ENCODE results near the gene PTPRO.

Gene PTPRO

DNA sequence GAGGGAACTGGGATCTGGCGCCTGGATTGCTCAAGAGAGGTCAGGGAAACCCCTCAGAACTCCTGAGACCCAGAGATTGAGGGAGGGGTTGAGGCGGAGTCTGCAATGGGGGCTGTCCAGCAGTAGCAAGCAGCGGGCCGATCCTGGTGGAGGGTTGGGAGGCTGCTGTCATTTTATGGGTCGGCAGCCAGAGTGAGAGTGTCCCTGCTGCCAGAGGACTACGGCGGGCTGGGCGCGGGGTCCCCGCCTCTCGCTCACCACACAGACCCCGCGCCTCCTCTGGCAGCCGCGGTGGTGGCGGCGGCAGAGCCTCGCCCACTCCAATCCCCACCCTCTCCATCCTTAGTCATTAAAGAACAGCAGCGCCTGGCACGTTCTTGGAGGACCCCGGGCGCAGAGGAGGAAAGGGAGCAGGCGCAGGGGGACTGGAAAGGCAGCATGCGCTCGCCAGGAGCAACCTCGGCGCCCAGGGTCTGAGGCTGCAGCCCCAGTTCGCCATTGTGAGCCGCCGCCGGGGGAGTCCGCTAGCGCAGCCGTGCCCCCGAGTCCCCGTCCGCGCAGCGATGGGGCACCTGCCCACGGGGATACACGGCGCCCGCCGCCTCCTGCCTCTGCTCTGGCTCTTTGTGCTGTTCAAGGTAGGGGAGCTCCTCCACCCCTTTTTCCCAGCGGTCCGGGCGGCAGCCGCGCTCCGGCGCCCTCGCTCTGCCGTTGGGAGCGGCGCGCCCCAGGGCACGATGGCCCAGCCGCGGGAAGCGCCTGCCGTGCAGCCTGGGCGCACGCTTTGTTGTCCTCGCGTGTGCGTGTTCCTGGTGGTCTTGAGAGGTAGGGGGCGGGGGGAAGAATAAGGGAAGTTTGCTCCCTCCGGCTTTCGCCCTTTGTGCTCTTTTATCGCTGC lies at the start of gene PTPRO:
Gene PTPRO, plus strand, starts transcription at position 345 of the 898 bp plus-strand sequence.
- DNase-seq (ENCODE audit: low read depth, low spot score), result no peak

DNA sequence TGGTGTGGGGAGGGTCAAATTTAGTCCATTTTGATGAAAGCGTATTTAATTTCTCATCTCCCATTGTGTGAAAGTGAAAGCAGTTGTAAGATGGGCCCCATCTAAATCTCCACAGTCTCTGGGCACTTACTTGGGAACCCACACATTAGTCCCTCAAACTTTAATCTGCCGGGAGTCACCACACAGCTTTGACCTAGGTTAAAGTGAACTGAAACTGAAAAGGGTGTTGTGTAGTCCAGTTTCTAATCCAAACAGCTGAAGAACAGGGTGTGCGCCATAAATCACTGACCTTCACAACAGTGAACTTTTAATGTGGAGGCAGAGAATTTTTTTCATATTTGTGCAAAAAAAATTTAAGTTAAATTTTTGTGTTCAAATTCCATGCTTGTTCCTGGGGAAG lies 48.4 kb upstream of the PTPRO start:
- no peak for DNase-seq (ENCODE audit: low read depth, low spot score)

DNA sequence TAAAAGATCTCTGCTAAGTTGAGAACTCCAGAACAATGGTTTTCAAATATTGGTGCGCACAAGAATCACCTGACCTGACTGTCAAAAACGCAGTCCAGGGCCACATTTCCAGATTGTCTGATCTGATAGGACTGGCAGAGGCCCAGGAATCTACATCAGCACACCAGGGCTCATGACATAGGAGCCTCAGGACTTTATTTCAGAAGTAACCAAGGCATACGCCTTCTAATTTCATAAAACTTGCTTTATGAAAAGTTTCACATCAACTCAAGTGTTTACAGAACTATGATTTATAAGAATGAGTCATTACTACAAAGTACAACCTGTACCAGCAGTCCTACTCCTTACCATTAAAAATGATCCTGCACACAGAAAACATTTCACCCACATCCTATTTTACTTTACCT lies 47.7 kb upstream of the PTPRO start:
- no peak for DNase-seq (ENCODE audit: low read depth, low spot score)

DNA sequence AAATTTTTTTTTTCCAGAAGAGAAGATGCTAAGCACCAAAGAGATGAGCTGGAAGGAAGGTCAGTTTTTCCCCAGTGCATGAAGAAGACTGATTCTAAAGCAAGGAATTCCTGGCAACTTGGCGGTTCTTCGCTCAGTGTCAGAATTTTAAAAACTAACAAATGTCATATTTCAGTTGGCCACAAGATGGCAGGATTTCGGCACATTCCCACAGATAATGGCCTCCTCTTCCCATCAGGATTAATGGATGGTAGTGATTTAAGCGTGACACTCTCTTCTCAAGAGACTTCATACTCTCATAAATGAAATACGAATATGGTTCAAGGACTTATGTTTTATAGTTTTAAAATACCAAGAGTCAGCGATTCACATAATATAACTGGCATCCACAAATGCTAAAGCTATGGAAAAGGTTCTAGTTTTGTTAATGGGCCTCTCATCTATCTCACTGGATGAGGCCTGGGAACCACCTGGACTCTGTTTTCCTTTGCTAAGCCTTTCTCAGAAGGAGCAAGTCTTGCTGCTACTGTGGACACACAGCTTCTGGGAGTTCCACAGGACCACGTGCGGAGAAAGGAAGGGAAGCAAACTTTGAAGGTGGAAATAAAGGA lies 46.1 kb upstream of the PTPRO start:
- no peak for DNase-seq (ENCODE audit: low read depth, low spot score)

DNA sequence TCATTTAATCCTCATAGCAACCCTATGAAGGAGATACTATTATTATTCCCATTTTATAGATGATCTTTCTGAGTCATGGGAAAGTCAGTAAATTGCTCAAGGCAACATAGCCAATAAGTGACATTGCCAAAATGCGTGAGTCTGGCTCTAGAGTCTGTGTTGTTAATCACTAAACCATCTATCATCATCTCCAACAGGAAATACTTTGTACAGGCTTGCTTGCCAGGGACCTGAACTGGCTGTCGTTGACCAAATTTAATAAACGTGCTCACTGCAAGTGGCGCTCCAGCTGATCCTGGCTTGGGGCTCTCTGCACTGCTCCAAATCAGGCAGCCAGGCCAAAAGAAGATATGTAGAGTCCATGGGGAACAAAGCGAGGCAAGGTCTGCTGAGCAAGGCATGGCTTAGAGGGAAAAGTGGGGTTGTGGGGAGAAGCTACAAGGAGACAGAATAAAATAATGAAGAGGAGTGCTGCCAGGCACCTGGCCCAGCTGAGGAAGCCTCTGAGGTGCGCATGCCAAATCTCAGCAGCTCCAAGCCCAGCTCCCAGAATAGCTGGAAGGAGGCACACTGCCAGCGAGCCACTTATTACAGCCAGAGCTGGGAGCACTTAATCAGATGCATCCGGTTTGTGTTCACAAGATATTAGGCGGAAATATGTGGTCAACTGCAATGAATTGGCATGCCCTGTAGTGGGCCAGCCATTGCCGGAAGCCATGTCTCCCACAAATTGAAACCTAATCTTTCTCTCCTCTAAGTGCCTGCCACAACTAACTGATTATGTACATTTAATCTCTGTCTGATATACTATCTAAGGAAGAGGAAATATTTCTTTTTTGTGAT lies 43.3 kb upstream of the PTPRO start:
- DNase-seq (ENCODE audit: low read depth, low spot score), result no peak

DNA sequence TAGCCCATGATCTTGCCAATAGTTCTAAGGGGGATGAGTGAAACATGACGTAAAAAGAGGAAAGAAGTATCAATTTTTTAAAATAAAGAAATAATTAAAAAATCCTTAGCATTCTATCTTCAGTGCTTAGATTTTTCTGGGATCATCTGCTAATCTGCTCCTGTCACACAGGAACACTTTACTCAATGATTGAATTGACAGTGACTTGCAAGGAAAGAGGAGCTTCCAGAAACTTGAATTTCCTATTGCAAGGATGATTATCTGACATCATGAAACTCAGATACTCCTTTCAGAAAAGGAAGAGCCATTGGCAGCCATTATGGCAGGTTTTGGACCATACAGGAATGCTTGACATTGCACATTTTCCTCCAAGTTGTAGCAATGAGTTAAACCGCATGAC lies 41.4 kb upstream of the PTPRO start:
- no peak for DNase-seq (ENCODE audit: low read depth, low spot score)

GRCh38 chr12:15289192-15289591 lies 33.1 kb upstream of the PTPRO start:
- no peak for DNase-seq (ENCODE audit: low read depth, low spot score)

- no peak for DNase-seq (ENCODE audit: low read depth, low spot score)
Observed at GRCh38 chr12:15293731-15294130, 28.6 kb upstream of the PTPRO start.

GRCh38 chr12:15299947-15300346 lies 22.4 kb upstream of the PTPRO start:
- DNase-seq (ENCODE audit: low read depth, low spot score), result no peak

GRCh38 chr12:15304296-15304695 lies 18.0 kb upstream of the PTPRO start:
- no peak for DNase-seq (ENCODE audit: low read depth, low spot score)

GRCh38 chr12:15306605-15307004 lies 15.7 kb upstream of the PTPRO start:
- no peak for DNase-seq (ENCODE audit: low read depth, low spot score)

DNA sequence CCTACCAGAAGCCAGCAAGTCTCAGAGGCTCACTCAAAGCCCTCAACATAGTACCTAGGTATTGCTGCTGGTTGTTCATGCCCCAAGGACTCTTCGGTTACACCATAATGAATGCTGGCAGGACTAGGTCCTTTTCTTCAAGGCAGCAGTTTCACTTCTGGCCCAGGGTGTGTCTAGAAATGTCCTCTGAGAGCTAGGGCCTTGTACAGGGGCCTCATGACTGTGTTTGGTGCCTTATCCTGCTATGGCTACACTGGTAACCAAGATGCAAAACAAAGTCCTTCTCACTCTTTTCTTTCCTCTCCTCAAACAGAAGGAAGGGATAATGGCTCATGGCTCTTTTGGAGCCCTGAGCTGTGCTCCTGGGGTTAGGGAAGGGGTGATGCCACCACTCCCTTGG lies 15.2 kb upstream of the PTPRO start:
- DNase-seq (ENCODE audit: low read depth, low spot score), result no peak

DNA sequence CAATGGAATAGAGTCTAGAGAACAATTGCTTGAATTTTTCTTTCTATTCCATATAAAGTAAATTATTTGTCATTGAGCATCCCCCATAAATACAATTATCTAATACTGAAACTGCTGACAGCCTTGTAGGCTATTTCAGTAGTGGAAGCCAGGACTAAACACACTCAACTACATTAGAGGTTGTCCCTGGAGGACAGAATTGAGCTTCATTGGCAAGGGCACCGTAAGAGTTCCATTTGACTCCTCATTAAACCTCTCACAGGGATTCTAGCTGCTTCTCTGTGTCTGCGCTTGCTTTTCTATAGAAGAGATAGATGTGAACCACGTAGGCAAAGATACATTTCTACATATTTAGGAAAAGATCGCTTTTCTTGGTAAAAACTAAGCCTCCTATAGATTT lies 3.5 kb upstream of the PTPRO start:
- no peak for DNase-seq (ENCODE audit: low read depth, low spot score)

- no peak for DNase-seq (ENCODE audit: low read depth, low spot score)
Observed at GRCh38 chr12:15320881-15321280, 1.4 kb upstream of the PTPRO start.

DNA sequence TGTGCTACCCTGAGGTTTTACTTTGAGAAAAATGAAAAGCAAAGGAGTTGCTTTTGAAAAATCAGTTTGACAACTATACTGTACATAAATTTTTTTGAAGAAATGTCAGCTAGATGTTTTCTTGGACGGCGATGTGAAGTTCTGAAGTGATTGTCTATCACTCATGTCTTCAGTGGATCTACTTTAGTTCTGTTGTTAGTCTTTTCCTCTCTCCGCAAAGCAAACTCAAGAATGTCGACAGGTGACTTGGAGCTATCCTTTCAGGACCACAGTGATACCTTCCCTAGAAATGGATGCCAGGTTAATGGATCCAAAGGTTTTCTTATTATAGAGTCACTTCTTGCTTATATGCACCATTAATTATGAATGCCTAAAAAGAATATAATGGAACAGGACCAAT lies 1.2 kb downstream of the PTPRO start:
- no peak for DNase-seq (ENCODE audit: low read depth, low spot score)

DNA sequence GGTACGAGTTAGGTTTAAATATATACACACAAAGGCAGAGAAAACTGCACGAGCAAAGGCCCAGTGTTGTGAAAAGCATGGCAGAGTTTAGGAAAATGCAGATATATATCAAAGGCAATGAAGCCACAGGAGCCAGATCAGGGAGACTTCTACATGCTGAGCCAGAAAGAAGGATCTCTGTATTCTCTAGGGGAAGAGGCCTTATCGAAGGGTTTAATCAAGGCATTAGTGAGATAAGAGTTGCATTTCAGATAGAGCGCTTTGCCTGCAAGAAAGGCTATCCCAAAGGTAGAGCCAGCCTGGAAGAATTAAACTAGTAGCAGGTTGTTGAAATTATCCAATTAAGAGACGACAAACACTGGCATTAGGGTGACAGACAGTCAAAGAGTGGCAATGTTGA lies 7.6 kb downstream of the PTPRO start:
- DNase-seq (ENCODE audit: low read depth, low spot score), result no peak

- DNase-seq (ENCODE audit: low read depth, low spot score), result no peak
Observed at GRCh38 chr12:15334225-15334624, 11.9 kb downstream of the PTPRO start.

DNA sequence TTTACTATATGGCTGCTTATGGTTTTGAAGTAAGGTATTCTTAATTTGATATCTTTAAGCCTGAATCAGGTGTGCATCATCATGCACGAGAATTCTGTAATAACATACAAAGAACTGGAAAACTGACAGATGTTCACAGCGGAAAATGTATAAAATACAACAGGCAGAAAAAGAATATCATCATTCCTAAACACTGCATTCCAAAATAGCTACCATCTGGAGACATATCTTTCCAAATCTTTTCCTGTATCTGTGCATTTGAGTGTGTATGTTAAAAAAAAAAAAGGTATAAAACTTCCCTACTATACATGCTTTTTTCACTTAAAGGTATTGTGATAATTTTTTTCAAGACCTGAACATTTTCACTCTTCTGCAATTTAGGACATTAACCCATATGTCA lies 13.7 kb downstream of the PTPRO start:
- DNase-seq (ENCODE audit: low read depth, low spot score), result no peak

- DNase-seq (ENCODE audit: low read depth, low spot score), result no peak
Observed at GRCh38 chr12:15336768-15337553, 14.7 kb downstream of the PTPRO start.

- DNase-seq (ENCODE audit: low read depth, low spot score), result no peak
Observed at GRCh38 chr12:15341371-15341770, 19.1 kb downstream of the PTPRO start.

- DNase-seq (ENCODE audit: low read depth, low spot score), result no peak
Observed at GRCh38 chr12:15344561-15344960, 22.3 kb downstream of the PTPRO start.

DNA sequence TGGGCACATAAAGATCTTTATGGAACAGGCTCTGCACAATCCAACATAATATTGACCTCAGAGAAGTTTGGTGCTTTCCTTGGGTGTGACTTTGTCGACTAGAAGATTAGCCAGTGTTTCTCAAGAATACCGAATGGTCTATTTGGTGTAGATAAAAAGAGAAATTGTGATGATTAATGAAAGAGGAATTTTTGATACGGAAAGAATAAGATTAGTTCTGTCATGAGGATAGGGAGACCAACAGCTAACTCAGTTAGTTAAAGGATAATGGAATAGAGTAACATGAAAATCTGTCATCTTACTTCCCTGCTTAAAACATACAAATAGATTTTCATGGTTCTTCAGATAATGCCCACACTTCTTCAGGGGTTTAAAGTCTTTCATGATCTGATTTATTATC lies 24.2 kb downstream of the PTPRO start:
- DNase-seq (ENCODE audit: low read depth, low spot score), result no peak
